Activated effector memory CD4-positive, alpha-beta T cell treated with anti-CD3 and anti-CD28 coated beads, Interleukin-2, amount 50 U/mL, for 16 hours (primary cell): ENCODE measurements around the gene AKAP6.

Experiments used
- DNase-seq: peaks from one replicate; pipeline ENCODE4 v3.0.0-alpha.2; 2020

Gene AKAP6

GRCh38 chr14:32593290-32593942 lies 264.3 kb downstream of the AKAP6 start:
- DNase-seq: no peak

GRCh38 chr14:32594766-32595165 lies 265.7 kb downstream of the AKAP6 start:
- DNase-seq: no peak

- DNase-seq: no peak
Observed at GRCh38 chr14:32595497-32595896, 266.4 kb downstream of the AKAP6 start.

GRCh38 chr14:32596390-32596789 lies 267.3 kb downstream of the AKAP6 start:
- DNase-seq: no peak

GRCh38 chr14:32597771-32598170 lies 268.7 kb downstream of the AKAP6 start:
- no peak for DNase-seq

GRCh38 chr14:32601069-32601468 lies 272.0 kb downstream of the AKAP6 start:
- no peak for DNase-seq

GRCh38 chr14:32601906-32602305 lies 272.8 kb downstream of the AKAP6 start:
- no peak for DNase-seq

- DNase-seq: no peak
Observed at GRCh38 chr14:32602699-32603098, 273.6 kb downstream of the AKAP6 start.

GRCh38 chr14:32603992-32604565 lies 275.0 kb downstream of the AKAP6 start:
- no peak for DNase-seq

GRCh38 chr14:32606301-32606700 lies 277.2 kb downstream of the AKAP6 start:
- no peak for DNase-seq

- no peak for DNase-seq
Observed at GRCh38 chr14:32607399-32607798, 278.3 kb downstream of the AKAP6 start.

- DNase-seq: no peak
Observed at GRCh38 chr14:32608857-32609256, 279.8 kb downstream of the AKAP6 start.

GRCh38 chr14:32609388-32609787 lies 280.3 kb downstream of the AKAP6 start:
- no peak for DNase-seq

GRCh38 chr14:32611752-32612151 lies 282.7 kb downstream of the AKAP6 start:
- DNase-seq: no peak

- DNase-seq: no peak
Observed at GRCh38 chr14:32618991-32619390, 289.9 kb downstream of the AKAP6 start.

GRCh38 chr14:32620303-32620702 lies 291.2 kb downstream of the AKAP6 start:
- DNase-seq: no peak

GRCh38 chr14:32620724-32621123 lies 291.6 kb downstream of the AKAP6 start:
- no peak for DNase-seq

GRCh38 chr14:32621585-32621984 lies 292.5 kb downstream of the AKAP6 start:
- no peak for DNase-seq

GRCh38 chr14:32622742-32623141 lies 293.6 kb downstream of the AKAP6 start:
- no peak for DNase-seq

- DNase-seq: no peak
Observed at GRCh38 chr14:32623300-32624093, 294.4 kb downstream of the AKAP6 start.

GRCh38 chr14:32625211-32625610 lies 296.1 kb downstream of the AKAP6 start:
- no peak for DNase-seq

- DNase-seq: no peak
Observed at GRCh38 chr14:32627545-32628298, 298.6 kb downstream of the AKAP6 start.

- DNase-seq: no peak
Observed at GRCh38 chr14:32629236-32629635, 300.1 kb downstream of the AKAP6 start.
